Lower leg skin (tissue), 3 donors: Measurements from ENCODE around the gene KIAA0586.

Experiments used
- CTCF ChIP-seq, 3 donors: fragments of 450-650 bp; IDR thresholded peaks; one replicate each; pipeline ENCODE4 v1.5.1; 2016; ENCODE audit warnings: antibody characterized with exemption in 3 of 3, mild to moderate bottlenecking in 3 of 3, moderate library complexity in 2 of 3
- POLR2A ChIP-seq, 2 donors: fragments of 450-650 bp; IDR thresholded peaks; one replicate each; pipeline ENCODE4 v1.6.1; 2016 to 2017; ENCODE audit warnings: antibody characterized with exemption in 2 of 2, mild to moderate bottlenecking in 1 of 2, moderate library complexity in 1 of 2

GRCh38 chr14:58593977-58594376 is 166.5 kb downstream of the KIAA0586 start:
- no peak for TF ChIP-seq CTCF (IDR thresholded peaks at IDR 0.05)
- TF ChIP-seq POLR2A (IDR thresholded peaks at IDR 0.05), result no peak
